Measurements from ENCODE around the gene C17orf100. TPM values are rescaled to one million over a fixed set of nuclear protein-coding genes. Genes with fewer than 3 reads are reported as not detected.

Gene C17orf100
- total and polyA plus RNA-seq, 2 of the 13 experiments (the other 11 are each of a cell fraction or from before 2014, with no cell fraction given) = 3.6 to 8.7 TPM

- in situ Hi-C loops (cut with HindIII; ENCODE audit: extremely low pct_ligation_motif_present, low pct_unique_long_range_greater_than_20kb) = loop anchor here (5.0 kb wide), 1 partner anchor 169 kb away; no protein-coding TSS in a partner anchor
- H3K27ac ChIP-seq (ENCODE audit: extremely low read length, insufficient read depth, low read length) = peak overlapping the region; percentile 95
- H3K9ac ChIP-seq (ENCODE audit: insufficient read depth, low read depth, low read length) = peak overlapping the region; percentile 87
- no peaks in the 10 kb centered on the region for H4K20me1 ChIP-seq (ENCODE audit: insufficient read depth, low read length)
- H3K79me2 ChIP-seq (ENCODE audit: insufficient read depth, low read length) = peaks cover 35% of the 10 kb centered on the region
- FAIRE-seq (peak; percentile 69), ATAC-seq (peak; percentile 22), DNase-seq (ENCODE audit: low spot score) (no peak)
- peak overlapping the region; percentile 93 for H3K4me2 ChIP-seq (ENCODE audit: low read depth, low read length)
- H2AFZ ChIP-seq (ENCODE audit: low read length) = no peak overlapping the region
- POLR2A ChIA-PET = interaction anchor here (1.3 to 1.7 kb wide), 2 partner anchors 10 to 59 kb away, joined by 3 to 8 read pairs; partner anchors contain the start of genes C17orf100 and MED31
- WGBS (ENCODE audit: low lambda C conversion rate) = under 1% methylated on average over 17 of the region's 20 CpGs
- intact Hi-C loops (cut with micrococcal nuclease; ENCODE audit: unreplicated experiment) = loop anchor here (1.0 to 2.0 kb wide), 2 partner anchors 10 to 169 kb away; partner anchors contain the start of genes C17orf100 and MED31
- no peaks in the 10 kb centered on the region for H3K9me3 ChIP-seq (ENCODE audit: low read length)
- peaks cover 1 to 6% of the 10 kb centered on the region in 2 experiments; a peak in 3 of 5 replicates for H3K36me3 ChIP-seq (replicated peaks in 1 of 2; ENCODE audit: control insufficient read depth in 1 of 2, insufficient read depth in 2 of 2, low read length in 2 of 2)
- peak overlapping the region; percentile 77 to 85 (median 84) for H3K4me3 ChIP-seq (replicated peaks in 1 of 3; ENCODE audit: insufficient read depth in 1 of 3, low read depth in 2 of 3, low read length in 3 of 3)
- H3K4me1 ChIP-seq (ENCODE audit: insufficient read depth, low read length) = peaks cover 29% of the 10 kb centered on the region
- H3K27me3 ChIP-seq (ENCODE audit: control insufficient read depth in 1 of 2, insufficient read depth in 2 of 2, low read length in 2 of 2) = no peaks in the 10 kb centered on the region
- CTCF ChIA-PET (ENCODE audit: low intra/inter-chr PET ratio, low total read pairs) = no interaction called here
- TSS peak; percentile 66 for BruUV-seq (replicated peaks)
- TF ChIP-seq ZNF703 (CRISPR knock-in tag; IDR thresholded peaks at IDR 0.05; ENCODE audit: borderline replicate concordance) (peak; percentile 54; the same call in 1 of the 2 replicates), ZSCAN30 (CRISPR knock-in tag; IDR thresholded peaks at IDR 0.05) (0 out of 2 replicates have a peak, but pooled peaks have one; percentile 6), ZNF430 (CRISPR knock-in tag; IDR thresholded peaks at IDR 0.05) (peak; percentile 38; the same call in 1 of the 2 replicates), ZNF605 (CRISPR knock-in tag; IDR thresholded peaks at IDR 0.05) (peak; percentile 53), USF2 (IDR thresholded peaks at IDR 0.05; ENCODE audit: low read depth, low read length) (no peak), USF2 (CRISPR knock-in tag; IDR thresholded peaks at IDR 0.05; ENCODE audit: borderline replicate concordance) (0 out of 2 replicates have a peak, but pooled peaks have one; percentile 52), DBP (CRISPR knock-in tag; IDR thresholded peaks at IDR 0.05; ENCODE audit: not compliant biosample characterization) (no peak), ZNF451 (CRISPR knock-in tag; IDR thresholded peaks at IDR 0.05) (0 out of 2 replicates have a peak, but pooled peaks have one; percentile 11), MYNN (CRISPR knock-in tag; IDR thresholded peaks at IDR 0.05; ENCODE audit: low read depth) (0 out of 2 replicates have a peak, but pooled peaks have one; percentile 3), SSRP1 (CRISPR knock-in tag; IDR thresholded peaks at IDR 0.05) (0 out of 2 replicates have a peak, but pooled peaks have one; percentile 2), THAP8 (CRISPR knock-in tag; IDR thresholded peaks at IDR 0.05; ENCODE audit: borderline replicate concordance) (no peak), ARID3A (IDR thresholded peaks at IDR 0.05; ENCODE audit: low read depth, low read length) (no peak), ZNF616 (CRISPR knock-in tag; IDR thresholded peaks at IDR 0.05; ENCODE audit: low read depth) (no peak)
Measured at GRCh38 chr17:6641247-6641863, 10.2 kb upstream of the C17orf100 start.
